ENCODE results near the gene ZMAT5. TPM values are rescaled to one million over a fixed set of nuclear protein-coding genes. Genes with fewer than 3 reads are reported as not detected.

ZMAT5 gene
- total RNA-seq, 1 donor from 2014 or later = 24.4 TPM

DNA sequence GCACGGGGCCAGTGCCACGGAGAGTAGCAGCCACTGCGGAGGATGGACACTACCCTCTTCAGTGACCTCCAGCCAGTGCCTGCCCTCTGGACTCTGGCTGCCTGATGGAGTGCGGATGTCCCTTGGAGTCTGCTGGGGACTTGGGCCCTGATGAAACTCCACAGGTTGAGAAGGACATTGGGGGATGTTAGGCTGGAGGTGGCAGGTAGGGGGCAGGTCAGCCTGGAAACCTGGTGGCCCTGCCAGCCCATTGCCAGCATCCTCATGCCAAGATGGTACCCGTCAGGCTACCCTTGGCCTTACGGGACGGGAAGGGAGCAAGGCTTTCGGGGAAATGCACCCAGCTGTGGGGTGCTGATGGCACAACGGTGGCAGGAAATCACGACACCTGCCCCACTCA is 43.0 kb downstream of the ZMAT5 start:
- Histone ChIP-seq H3K4me1 (ENCODE audit: insufficient read depth, low read length) (peaks cover 13% of the 10 kb centered on the region), H3K27me3 (ENCODE audit: insufficient read depth, low read length) (peaks cover 8% of the 10 kb centered on the region), H3K4me3 (ENCODE audit: insufficient read depth, low read depth, low read length) (no peak overlapping the region), H3K36me3 (ENCODE audit: insufficient read depth, low read length) (no peaks in the 10 kb centered on the region), H4K20me1 (ENCODE audit: insufficient read depth, low read length) (peaks cover 5% of the 10 kb centered on the region), H2AFZ (ENCODE audit: low read depth, low read length) (no peak overlapping the region), H3K27ac (ENCODE audit: low read depth, low read length) (no peak overlapping the region), H3K9ac (ENCODE audit: low read length) (no peak overlapping the region), H3K79me2 (ENCODE audit: insufficient read depth, low read length) (no peaks in the 10 kb centered on the region), H3K4me2 (ENCODE audit: low read length) (no peak overlapping the region), H3K9me3 (ENCODE audit: insufficient read depth, low read depth, low read length) (no peaks in the 10 kb centered on the region)
- Mint-ChIP-seq H3K9me3 (ENCODE audit: unreplicated experiment) (no peaks in the 10 kb centered on the region), H3K27ac (ENCODE audit: unreplicated experiment) (no peak overlapping the region), H3K4me3 (ENCODE audit: unreplicated experiment) (no peak overlapping the region), H3K36me3 (ENCODE audit: low read depth, unreplicated experiment) (no peaks in the 10 kb centered on the region), H3K4me1 (ENCODE audit: low read depth, unreplicated experiment) (no peaks in the 10 kb centered on the region), H3K27me3 (ENCODE audit: low read depth, unreplicated experiment) (peaks cover 49% of the 10 kb centered on the region)
- DNase-seq (ENCODE audit: low read depth) (no peak), FAIRE-seq (no peak)
- TF ChIP-seq, protein P1, sequence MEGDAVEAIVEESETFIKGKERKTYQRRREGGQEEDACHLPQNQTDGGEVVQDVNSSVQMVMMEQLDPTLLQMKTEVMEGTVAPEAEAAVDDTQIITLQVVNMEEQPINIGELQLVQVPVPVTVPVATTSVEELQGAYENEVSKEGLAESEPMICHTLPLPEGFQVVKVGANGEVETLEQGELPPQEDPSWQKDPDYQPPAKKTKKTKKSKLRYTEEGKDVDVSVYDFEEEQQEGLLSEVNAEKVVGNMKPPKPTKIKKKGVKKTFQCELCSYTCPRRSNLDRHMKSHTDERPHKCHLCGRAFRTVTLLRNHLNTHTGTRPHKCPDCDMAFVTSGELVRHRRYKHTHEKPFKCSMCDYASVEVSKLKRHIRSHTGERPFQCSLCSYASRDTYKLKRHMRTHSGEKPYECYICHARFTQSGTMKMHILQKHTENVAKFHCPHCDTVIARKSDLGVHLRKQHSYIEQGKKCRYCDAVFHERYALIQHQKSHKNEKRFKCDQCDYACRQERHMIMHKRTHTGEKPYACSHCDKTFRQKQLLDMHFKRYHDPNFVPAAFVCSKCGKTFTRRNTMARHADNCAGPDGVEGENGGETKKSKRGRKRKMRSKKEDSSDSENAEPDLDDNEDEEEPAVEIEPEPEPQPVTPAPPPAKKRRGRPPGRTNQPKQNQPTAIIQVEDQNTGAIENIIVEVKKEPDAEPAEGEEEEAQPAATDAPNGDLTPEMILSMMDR (IDR thresholded peaks at IDR 0.05; ENCODE audit: insufficient read depth, low read depth, low read length) = no peak
- TF ChIP-seq EZH2 (IDR thresholded peaks at IDR 0.05; ENCODE audit: insufficient read depth, low read length) = no peak

DNA sequence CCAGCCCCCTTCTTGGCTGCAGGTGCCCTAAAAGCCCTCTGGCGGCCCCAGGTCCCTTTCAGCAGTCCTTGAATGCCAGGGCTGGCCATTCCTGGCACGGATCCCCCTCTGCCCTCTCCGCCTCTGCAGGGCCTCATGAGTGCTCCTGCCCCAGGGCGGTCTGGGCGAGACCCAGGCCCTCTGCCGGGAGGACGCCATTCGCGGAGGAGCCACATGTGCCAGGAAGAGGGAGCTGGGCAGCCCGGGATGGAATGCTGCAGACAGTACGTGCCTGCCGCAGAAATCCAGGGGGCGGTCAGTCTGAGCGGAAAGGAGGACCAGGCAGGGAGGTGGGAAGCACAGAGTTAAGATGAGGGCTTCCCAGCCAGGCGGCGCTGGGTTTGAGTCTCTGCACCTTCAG is 44.2 kb downstream of the ZMAT5 start:
- H3K9me3 ChIP-seq (ENCODE audit: insufficient read depth, low read depth, low read length) = no peaks in the 10 kb centered on the region
- H3K79me2 ChIP-seq (ENCODE audit: insufficient read depth, low read length) = no peaks in the 10 kb centered on the region
- DNase-seq (ENCODE audit: low read depth) (no peak), FAIRE-seq (no peak)
- Mint-ChIP-seq H3K27me3 (ENCODE audit: low read depth, unreplicated experiment) (peaks cover 57% of the 10 kb centered on the region), H3K36me3 (ENCODE audit: low read depth, unreplicated experiment) (no peaks in the 10 kb centered on the region), H3K27ac (ENCODE audit: unreplicated experiment) (no peak overlapping the region), H3K9me3 (ENCODE audit: unreplicated experiment) (no peaks in the 10 kb centered on the region), H3K4me3 (ENCODE audit: unreplicated experiment) (no peak overlapping the region), H3K4me1 (ENCODE audit: low read depth, unreplicated experiment) (no peaks in the 10 kb centered on the region)
- no peak overlapping the region for H3K4me3 ChIP-seq (ENCODE audit: insufficient read depth, low read depth, low read length)
- H3K4me2 ChIP-seq (ENCODE audit: low read length) = no peak overlapping the region
- peaks cover 5% of the 10 kb centered on the region for H4K20me1 ChIP-seq (ENCODE audit: insufficient read depth, low read length)
- no peak overlapping the region for H3K9ac ChIP-seq (ENCODE audit: low read length)
- no peak for TF ChIP-seq EZH2 (IDR thresholded peaks at IDR 0.05; ENCODE audit: insufficient read depth, low read length)
- TF ChIP-seq, protein P1 (IDR thresholded peaks at IDR 0.05; ENCODE audit: insufficient read depth, low read depth, low read length) = no peak
- no peak overlapping the region for H3K27ac ChIP-seq (ENCODE audit: low read depth, low read length)
- H3K4me1 ChIP-seq (ENCODE audit: insufficient read depth, low read length) = peaks cover 13% of the 10 kb centered on the region
- peaks cover 8% of the 10 kb centered on the region for H3K27me3 ChIP-seq (ENCODE audit: insufficient read depth, low read length)
- H3K36me3 ChIP-seq (ENCODE audit: insufficient read depth, low read length) = no peaks in the 10 kb centered on the region
- H2AFZ ChIP-seq (ENCODE audit: low read depth, low read length) = no peak overlapping the region

DNA sequence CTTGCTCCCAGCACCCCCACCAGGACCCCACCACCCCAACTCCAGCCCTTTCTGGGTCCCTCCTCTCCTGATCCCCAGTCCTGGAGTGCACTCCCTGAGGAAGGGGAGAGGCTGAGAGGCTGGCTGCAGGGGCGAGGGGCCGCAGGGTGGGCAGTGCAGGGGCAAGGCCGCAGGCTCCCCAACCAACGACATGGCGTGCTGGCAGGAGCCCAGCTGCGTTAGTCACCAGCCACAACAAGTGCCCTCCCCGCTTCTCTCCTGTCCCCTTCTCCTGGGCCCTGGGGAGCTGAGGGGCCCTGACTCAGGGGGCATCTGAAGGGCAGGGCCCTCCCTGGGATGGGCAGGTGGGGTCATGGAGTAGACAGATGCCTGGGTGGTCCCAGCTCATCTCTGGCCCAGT is 44.7 kb downstream of the ZMAT5 start:
- no peak overlapping the region for H3K9ac ChIP-seq (ENCODE audit: low read length)
- no peak for TF ChIP-seq EZH2 (IDR thresholded peaks at IDR 0.05; ENCODE audit: insufficient read depth, low read length)
- TF ChIP-seq, protein P1 (IDR thresholded peaks at IDR 0.05; ENCODE audit: insufficient read depth, low read depth, low read length) = no peak
- peaks cover 9% of the 10 kb centered on the region for H3K27me3 ChIP-seq (ENCODE audit: insufficient read depth, low read length)
- no peak overlapping the region for H3K4me3 ChIP-seq (ENCODE audit: insufficient read depth, low read depth, low read length)
- H3K4me3 Mint-ChIP-seq (ENCODE audit: unreplicated experiment) = no peak overlapping the region
- no peak overlapping the region for H3K27ac Mint-ChIP-seq (ENCODE audit: unreplicated experiment)
- DNase-seq (ENCODE audit: low read depth) = no peak
- no peaks in the 10 kb centered on the region for H3K9me3 Mint-ChIP-seq (ENCODE audit: unreplicated experiment)
- no peaks in the 10 kb centered on the region for H3K79me2 ChIP-seq (ENCODE audit: insufficient read depth, low read length)
- no peaks in the 10 kb centered on the region for H3K9me3 ChIP-seq (ENCODE audit: insufficient read depth, low read depth, low read length)
- no peaks in the 10 kb centered on the region for H3K4me1 Mint-ChIP-seq (ENCODE audit: low read depth, unreplicated experiment)
- peaks cover 61% of the 10 kb centered on the region for H3K27me3 Mint-ChIP-seq (ENCODE audit: low read depth, unreplicated experiment)
- H3K27ac ChIP-seq (ENCODE audit: low read depth, low read length) = no peak overlapping the region
- no peaks in the 10 kb centered on the region for H3K36me3 ChIP-seq (ENCODE audit: insufficient read depth, low read length)
- FAIRE-seq = no peak
- H3K4me1 ChIP-seq (ENCODE audit: insufficient read depth, low read length) = peaks cover 13% of the 10 kb centered on the region
- no peaks in the 10 kb centered on the region for H3K36me3 Mint-ChIP-seq (ENCODE audit: low read depth, unreplicated experiment)
- no peak overlapping the region for H2AFZ ChIP-seq (ENCODE audit: low read depth, low read length)
- H3K4me2 ChIP-seq (ENCODE audit: low read length) = peak overlapping the region; percentile 5
- peaks cover 5% of the 10 kb centered on the region for H4K20me1 ChIP-seq (ENCODE audit: insufficient read depth, low read length)

Data from astrocyte (in vitro differentiated cells and primary cell).